ENCODE results near the gene ZNF143. TPM values are rescaled to one million over a fixed set of nuclear protein-coding genes. Genes with fewer than 3 reads are reported as not detected.

The ZNF143 gene
- total and polyA plus RNA-seq, 10 of the 15 experiments (the other 5 are each of a cell fraction or from before 2014, with no cell fraction given) = 13.6 to 48.7 (median 19.4) TPM

DNA sequence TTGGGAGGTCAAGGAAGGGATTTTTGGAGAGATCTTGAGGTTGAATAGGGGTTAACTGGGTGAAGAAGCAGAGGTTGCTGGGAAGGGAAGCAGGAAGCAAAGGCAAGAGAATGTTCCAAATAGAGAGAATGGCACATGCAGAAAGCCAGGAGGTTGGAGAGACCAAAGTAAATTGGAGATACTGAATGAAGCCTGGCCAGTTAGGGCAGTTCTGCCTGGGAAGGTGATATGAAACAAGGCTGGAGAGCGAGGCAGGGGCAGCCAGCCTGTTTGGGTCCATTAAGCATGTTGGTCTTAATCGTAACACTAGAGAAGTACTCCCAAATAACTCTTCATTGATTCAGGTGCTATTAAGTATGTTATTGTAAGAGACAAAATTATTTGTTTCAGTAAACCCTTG, 48.2 kb downstream of the ZNF143 start:
- ATAC-seq = no peak
- Histone ChIP-seq H4K20me1 (ENCODE audit: control insufficient read depth, insufficient read depth) (no peaks in the 10 kb centered on the region; the same call in 1 of the 2 replicates), H3K9me3 (replicated peaks; ENCODE audit: control insufficient read depth, insufficient read depth, low read length) (no peaks in the 10 kb centered on the region), H2AFZ (ENCODE audit: control insufficient read depth, low read depth, low read length) (no peak overlapping the region), H3K36me3 (ENCODE audit: control insufficient read depth in 2 of 2, insufficient read depth in 2 of 2, low read length in 1 of 2) (peaks cover 6 to 24% of the 10 kb centered on the region in 2 experiments), H3K79me2 (ENCODE audit: control insufficient read depth, insufficient read depth, low read length) (no peaks in the 10 kb centered on the region), H3K9ac (ENCODE audit: control insufficient read depth, insufficient read depth, low read length) (no peak overlapping the region), H3K4me2 (ENCODE audit: control insufficient read depth, insufficient read depth) (no peak overlapping the region), H3K4me1 (ENCODE audit: control insufficient read depth, insufficient read depth, low read length) (peaks cover 4% of the 10 kb centered on the region), H3K27ac (ENCODE audit: control insufficient read depth, insufficient read depth) (no peak overlapping the region), H3K4me3 (no peak overlapping the region), H3K27me3 (replicated peaks in 1 of 2; ENCODE audit: control insufficient read depth in 2 of 2, insufficient read depth in 2 of 2, low read length in 1 of 2) (no peaks in the 10 kb centered on the region)
- CTCF ChIA-PET = interaction anchor here (2.8 to 4.1 kb wide), 2 partner anchors 23 to 371 kb away, joined by 9 to 34 read pairs; no protein-coding TSS in a partner anchor
- RAD21 ChIA-PET (ENCODE audit: unreplicated experiment) = interaction anchor here (3.6 kb wide), 1 partner anchor 342 kb away, joined by 33 read pairs; no protein-coding TSS in a partner anchor
- FAIRE-seq = no peak
- intact Hi-C loops (cut with micrococcal nuclease; ENCODE audit: unreplicated experiment) = loop anchor here (5.0 kb wide), 4 partner anchors 62 to 492 kb away; no protein-coding TSS in a partner anchor
- in situ Hi-C loops (cut with MboI) = no loop called here
- BruUV-seq (replicated peaks) = no TSS peak
- DNase-seq (ENCODE audit: low read depth, low spot score) = no peak
- POLR2A ChIA-PET = no interaction called here
- TF ChIP-seq YBX1 (IDR thresholded peaks at IDR 0.05) (no peak), FOS (IDR thresholded peaks at IDR 0.05; ENCODE audit: borderline replicate concordance, extremely low read depth, insufficient read length) (no peak), ESRRA (IDR thresholded peaks at IDR 0.05; ENCODE audit: low read length) (no peak), NR2C1 (IDR thresholded peaks at IDR 0.05) (no peak), FOXM1 (IDR thresholded peaks at IDR 0.05; ENCODE audit: low read depth, low read length) (no peak), RELA (IDR thresholded peaks at IDR 0.05; ENCODE audit: borderline replicate concordance, partially characterized antibody) (no peak), HDAC6 (IDR thresholded peaks at IDR 0.05; ENCODE audit: unreplicated experiment) (no peak), SMAD5 (IDR thresholded peaks at IDR 0.05; ENCODE audit: low read depth) (no peak), MEF2B (IDR thresholded peaks at IDR 0.05; ENCODE audit: partially characterized antibody, poor library complexity, severe bottlenecking) (no peak), MEF2A (IDR thresholded peaks at IDR 0.05; ENCODE audit: insufficient read depth, low read depth, low read length) (no peak), RBBP5 (conservative IDR thresholded peaks at IDR 0.05) (no peak), BACH1 (IDR thresholded peaks at IDR 0.05; ENCODE audit: borderline replicate concordance) (no peak), MYC (IDR thresholded peaks at IDR 0.05; ENCODE audit: insufficient read depth, insufficient read length, insufficient replicate concordance, low read length, severe bottlenecking) (no peak), RFX5 (IDR thresholded peaks at IDR 0.05; ENCODE audit: low read depth, low read length) (no peak), POU2F2 (IDR thresholded peaks at IDR 0.05; ENCODE audit: borderline replicate concordance, low read depth, low read length) (no peak)
- SMC1A ChIA-PET (ENCODE audit: uncharacterized antibody, unreplicated experiment) = interaction anchor here (1.5 kb wide), 1 partner anchor 10 kb away, joined by 4 read pairs; no protein-coding TSS in a partner anchor
- 100% methylated on average over 2 of the region's 2 CpGs for WGBS (ENCODE audit: insufficient coverage, insufficient replicate concordance, low lambda C conversion rate, missing lambda C conversion rate)
